ENCODE measurements around the gene MMP10. TPM values are rescaled to one million over a fixed set of nuclear protein-coding genes. Genes with fewer than 3 reads are reported as not detected.

MMP10 gene
- total and polyA plus RNA-seq, 2 donors: not detected

- Histone ChIP-seq H3K36me3 (ENCODE audit: insufficient read depth) (no peaks in the 10 kb centered on the region), H3K27ac (ENCODE audit: low read depth) (no peak within 1 kb of the TSS), H3K4me1 (ENCODE audit: insufficient read depth) (no peaks in the 10 kb centered on the region), H3K4me3 (ENCODE audit: low read depth, low read length) (no peak within 1 kb of the TSS)
- DNase-seq (ENCODE audit: extremely low spot score): no peak
- WGBS: 92% methylated on average over 7 of the region's 7 CpGs
Measured at GRCh38 chr11:102798012-102798746, 17.8 kb upstream of the MMP10 start, which contains the start of gene MMP1. Gene MMP1 (minus strand): TSS chr11:102798160. CDS start chr11:102798092, 68 bp downstream.

GRCh38 chr11:102794382-102794781, 14.0 kb upstream of the MMP10 start:
- no peak overlapping the region for H3K27ac ChIP-seq (ENCODE audit: low read depth)
- no peak overlapping the region for H3K4me3 ChIP-seq (ENCODE audit: low read depth, low read length)
- no peaks in the 10 kb centered on the region for H3K36me3 ChIP-seq (ENCODE audit: insufficient read depth)
- no peak for DNase-seq (ENCODE audit: extremely low spot score)
- no peaks in the 10 kb centered on the region for H3K4me1 ChIP-seq (ENCODE audit: insufficient read depth)

- Histone ChIP-seq H3K4me3 (ENCODE audit: low read depth, low read length) (no peak overlapping the region), H3K36me3 (ENCODE audit: insufficient read depth) (no peaks in the 10 kb centered on the region), H3K27ac (ENCODE audit: low read depth) (no peak overlapping the region), H3K4me1 (ENCODE audit: insufficient read depth) (no peaks in the 10 kb centered on the region)
- 53% methylated on average over 6 of the region's 6 CpGs for WGBS
- no peak for DNase-seq (ENCODE audit: extremely low spot score)
Measured at GRCh38 chr11:102793677-102794290, 13.4 kb upstream of the MMP10 start.

GRCh38 chr11:102792604-102793003, 12.2 kb upstream of the MMP10 start:
- 82% methylated on average over 5 of the region's 5 CpGs for WGBS
- Histone ChIP-seq H3K36me3 (ENCODE audit: insufficient read depth) (no peaks in the 10 kb centered on the region), H3K4me1 (ENCODE audit: insufficient read depth) (no peaks in the 10 kb centered on the region), H3K27ac (ENCODE audit: low read depth) (no peak overlapping the region), H3K4me3 (ENCODE audit: low read depth, low read length) (no peak overlapping the region)
- no peak for DNase-seq (ENCODE audit: extremely low spot score)

- 62% methylated on average over 4 of the region's 4 CpGs for WGBS
- no peak for DNase-seq (ENCODE audit: extremely low spot score)
- no peaks in the 10 kb centered on the region for H3K36me3 ChIP-seq (ENCODE audit: insufficient read depth)
- no peak overlapping the region for H3K27ac ChIP-seq (ENCODE audit: low read depth)
- no peak overlapping the region for H3K4me3 ChIP-seq (ENCODE audit: low read depth, low read length)
- H3K4me1 ChIP-seq (ENCODE audit: insufficient read depth): no peaks in the 10 kb centered on the region
Measured at GRCh38 chr11:102791271-102792036, 11.0 kb upstream of the MMP10 start.

DNA sequence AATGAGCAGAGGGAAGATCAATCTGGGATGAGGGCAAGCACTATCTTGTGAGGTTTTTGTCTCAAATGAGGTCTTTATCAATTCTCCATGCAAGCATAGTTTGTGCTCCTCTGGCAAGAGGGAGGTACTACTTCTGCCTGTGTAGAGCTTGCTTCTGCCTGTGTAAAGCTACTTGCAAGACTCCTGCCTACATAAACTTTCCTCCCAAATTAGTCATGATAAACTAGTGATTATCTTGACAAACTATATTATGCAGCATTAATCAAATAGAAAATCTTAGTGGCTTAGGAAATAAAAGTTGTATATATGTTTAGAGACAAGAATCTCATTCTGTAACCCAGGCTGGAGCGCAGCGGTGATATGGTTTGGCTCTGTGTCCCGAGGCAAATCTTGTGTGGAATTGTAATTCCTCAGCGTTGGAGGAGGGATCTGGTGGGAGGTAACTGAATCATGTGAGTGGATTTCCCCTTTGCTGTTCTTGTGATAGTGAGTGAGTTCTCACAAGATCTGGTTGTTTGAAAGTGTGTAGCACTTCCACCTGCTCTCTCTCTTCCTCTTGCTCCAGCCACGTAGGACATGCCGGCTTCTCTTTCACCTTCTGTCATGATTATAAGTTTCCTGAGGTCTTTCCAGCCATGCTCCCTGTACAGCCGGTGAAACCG, 8.0 kb upstream of the MMP10 start:
- Histone ChIP-seq H3K27ac (ENCODE audit: low read depth) (no peak overlapping the region), H3K4me1 (ENCODE audit: insufficient read depth) (no peaks in the 10 kb centered on the region), H3K4me3 (ENCODE audit: low read depth, low read length) (no peak overlapping the region), H3K36me3 (ENCODE audit: insufficient read depth) (no peaks in the 10 kb centered on the region)
- DNase-seq (ENCODE audit: extremely low spot score): no peak
- 46% methylated on average over 8 of the region's 8 CpGs for WGBS

DNA sequence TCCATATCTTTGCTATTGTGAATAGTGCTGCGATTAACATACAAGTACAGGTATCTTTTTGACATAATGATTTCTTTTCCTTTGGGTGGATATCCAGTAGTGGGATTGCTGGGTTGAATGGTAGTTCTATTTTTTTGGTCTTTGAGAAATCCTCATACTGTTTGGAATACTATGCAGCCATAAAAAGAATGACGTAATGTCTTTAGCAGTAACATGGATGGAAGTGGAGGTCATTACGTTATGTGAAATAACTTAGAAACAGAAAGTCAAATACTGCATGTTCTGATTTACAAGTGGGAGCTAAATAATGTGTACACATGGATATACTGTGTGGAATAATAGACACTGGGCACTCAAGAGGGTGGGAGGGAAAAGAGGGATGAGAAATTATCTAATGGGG, 4.0 kb upstream of the MMP10 start:
- DNase-seq (ENCODE audit: extremely low spot score): no peak
- Histone ChIP-seq H3K27ac (ENCODE audit: low read depth) (no peak overlapping the region), H3K4me1 (ENCODE audit: insufficient read depth) (no peaks in the 10 kb centered on the region), H3K36me3 (ENCODE audit: insufficient read depth) (no peaks in the 10 kb centered on the region), H3K4me3 (ENCODE audit: low read depth, low read length) (no peak overlapping the region)
- WGBS: 86% methylated on average over 3 of the region's 3 CpGs

DNA sequence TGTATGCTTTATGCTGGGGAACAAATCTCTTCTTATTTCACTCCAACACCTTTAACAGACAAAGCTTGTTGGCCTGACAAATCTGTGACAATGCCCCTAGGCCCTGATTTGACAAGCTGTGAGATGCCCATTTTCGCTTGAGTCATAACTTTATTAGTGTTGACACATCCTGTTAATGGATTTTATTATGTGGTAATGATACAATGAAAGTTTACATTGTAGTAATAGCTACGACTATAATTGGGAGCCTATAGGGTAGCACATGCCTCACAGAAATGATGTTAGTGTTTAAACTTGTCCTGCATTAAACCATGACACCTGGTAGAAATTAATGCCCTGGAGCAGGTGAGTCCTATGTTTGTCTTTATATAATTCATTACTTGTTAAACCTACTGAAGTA, 3.3 kb upstream of the MMP10 start:
- H3K36me3 ChIP-seq (ENCODE audit: insufficient read depth): no peaks in the 10 kb centered on the region
- H3K4me3 ChIP-seq (ENCODE audit: low read depth, low read length): no peak overlapping the region
- no peak for DNase-seq (ENCODE audit: extremely low spot score)
- H3K4me1 ChIP-seq (ENCODE audit: insufficient read depth): no peaks in the 10 kb centered on the region
- no peak overlapping the region for H3K27ac ChIP-seq (ENCODE audit: low read depth)
- 81% methylated on average over 2 of the region's 2 CpGs for WGBS

DNA sequence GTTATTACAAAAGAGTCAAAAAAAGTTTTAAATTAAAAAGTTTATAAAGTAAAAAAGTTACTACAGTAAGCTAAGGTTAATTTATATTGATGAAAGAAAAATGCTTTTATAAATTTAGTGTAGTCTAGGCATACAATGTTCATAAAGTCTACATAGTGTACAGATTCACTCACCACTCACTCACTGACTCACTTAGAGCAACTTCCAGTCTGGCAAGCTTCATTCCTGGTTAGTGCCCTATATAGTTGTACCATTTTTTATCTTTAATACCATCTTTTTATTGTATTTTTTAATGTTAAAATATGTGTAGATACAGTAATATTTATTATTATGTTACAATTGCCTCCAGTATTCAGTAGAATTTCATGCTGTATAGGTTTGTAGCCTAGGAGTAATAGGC, 2.6 kb upstream of the MMP10 start:
- H3K27ac ChIP-seq (ENCODE audit: low read depth): no peak overlapping the region
- no peaks in the 10 kb centered on the region for H3K36me3 ChIP-seq (ENCODE audit: insufficient read depth)
- DNase-seq (ENCODE audit: extremely low spot score): no peak
- H3K4me1 ChIP-seq (ENCODE audit: insufficient read depth): no peaks in the 10 kb centered on the region
- H3K4me3 ChIP-seq (ENCODE audit: low read depth, low read length): no peak overlapping the region

GRCh38 chr11:102781676-102782075, 1.2 kb upstream of the MMP10 start:
- Histone ChIP-seq H3K36me3 (ENCODE audit: insufficient read depth) (no peaks in the 10 kb centered on the region), H3K4me3 (ENCODE audit: low read depth, low read length) (no peak overlapping the region), H3K4me1 (ENCODE audit: insufficient read depth) (no peaks in the 10 kb centered on the region), H3K27ac (ENCODE audit: low read depth) (no peak overlapping the region)
- WGBS: 95% methylated on average over 2 of the region's 2 CpGs
- no peak for DNase-seq (ENCODE audit: extremely low spot score)

DNA sequence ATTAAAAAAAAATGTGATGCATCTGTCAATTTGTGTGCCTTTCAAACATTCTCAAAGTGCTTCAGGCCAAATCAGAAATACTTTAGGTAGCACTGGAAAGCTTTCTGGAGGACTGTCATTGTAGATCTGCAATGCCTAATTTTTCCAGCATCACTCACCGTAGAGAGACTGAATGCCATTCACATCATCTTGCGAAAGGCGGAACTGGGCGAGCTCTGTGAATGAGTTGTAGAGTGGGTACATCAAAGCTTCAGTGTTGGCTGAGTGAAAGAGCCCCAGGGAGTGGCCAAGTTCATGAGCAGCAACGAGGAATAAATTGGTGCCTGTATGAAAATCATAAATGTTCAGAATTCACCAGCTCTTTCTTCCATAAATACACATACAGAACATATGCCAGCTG, 4.0 kb downstream of the MMP10 start:
- Histone ChIP-seq H3K4me3 (ENCODE audit: low read depth, low read length) (no peak overlapping the region), H3K27ac (ENCODE audit: low read depth) (no peak overlapping the region), H3K36me3 (ENCODE audit: insufficient read depth) (no peaks in the 10 kb centered on the region), H3K4me1 (ENCODE audit: insufficient read depth) (no peaks in the 10 kb centered on the region)
- DNase-seq (ENCODE audit: extremely low spot score): no peak
- whole genome bisulfite sequencing: 87% methylated on average over 5 of the region's 5 CpGs

DNA sequence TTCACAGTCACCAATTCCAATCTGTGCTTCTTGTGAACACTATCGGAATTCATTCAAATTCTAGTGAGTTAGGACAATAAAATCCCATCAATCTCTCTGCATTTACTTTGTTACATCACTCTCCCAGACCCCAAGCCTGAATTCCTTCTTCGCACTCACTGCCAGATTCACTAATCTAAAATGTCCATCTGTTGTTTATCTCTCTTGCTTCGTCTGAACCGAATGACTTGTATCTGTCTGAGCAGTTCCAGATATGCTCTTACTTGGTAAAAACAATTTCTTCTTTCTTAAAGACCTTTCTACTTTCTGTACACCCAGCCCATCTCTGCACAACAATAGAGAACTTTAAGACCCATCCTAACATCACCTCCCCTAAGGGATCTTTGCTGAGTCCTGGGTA, 7.0 kb downstream of the MMP10 start:
- H3K4me1 ChIP-seq (ENCODE audit: insufficient read depth): no peaks in the 10 kb centered on the region
- 45% methylated on average over 4 of the region's 4 CpGs for WGBS
- no peaks in the 10 kb centered on the region for H3K36me3 ChIP-seq (ENCODE audit: insufficient read depth)
- H3K4me3 ChIP-seq (ENCODE audit: low read depth, low read length): no peak overlapping the region
- DNase-seq (ENCODE audit: extremely low spot score): no peak
- H3K27ac ChIP-seq (ENCODE audit: low read depth): no peak overlapping the region

DNA sequence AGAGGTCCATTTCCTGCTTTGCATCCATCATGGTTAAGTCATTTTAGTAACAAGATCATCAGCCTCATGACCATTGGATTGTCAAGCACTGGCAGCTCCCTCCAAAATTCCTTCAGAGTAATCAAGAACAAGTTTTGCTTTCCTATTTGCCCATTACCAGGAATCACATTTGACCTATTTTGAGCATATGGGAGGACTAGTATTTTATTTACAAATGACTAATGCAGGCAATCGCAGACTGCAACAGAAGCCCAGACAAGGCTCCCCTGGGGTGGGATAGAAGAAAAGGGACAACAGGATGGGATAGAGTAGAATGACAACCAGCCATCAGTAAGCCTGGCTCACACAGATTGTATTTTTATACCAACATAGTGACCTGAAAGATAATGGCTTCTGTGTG, 9.1 kb downstream of the MMP10 start:
- Histone ChIP-seq H3K36me3 (ENCODE audit: insufficient read depth) (no peaks in the 10 kb centered on the region), H3K27ac (ENCODE audit: low read depth) (no peak overlapping the region), H3K4me1 (ENCODE audit: insufficient read depth) (no peaks in the 10 kb centered on the region), H3K4me3 (ENCODE audit: low read depth, low read length) (no peak overlapping the region)
- no peak for DNase-seq (ENCODE audit: extremely low spot score)
- WGBS: 54% methylated on average over 1 of the region's 1 CpG

DNA sequence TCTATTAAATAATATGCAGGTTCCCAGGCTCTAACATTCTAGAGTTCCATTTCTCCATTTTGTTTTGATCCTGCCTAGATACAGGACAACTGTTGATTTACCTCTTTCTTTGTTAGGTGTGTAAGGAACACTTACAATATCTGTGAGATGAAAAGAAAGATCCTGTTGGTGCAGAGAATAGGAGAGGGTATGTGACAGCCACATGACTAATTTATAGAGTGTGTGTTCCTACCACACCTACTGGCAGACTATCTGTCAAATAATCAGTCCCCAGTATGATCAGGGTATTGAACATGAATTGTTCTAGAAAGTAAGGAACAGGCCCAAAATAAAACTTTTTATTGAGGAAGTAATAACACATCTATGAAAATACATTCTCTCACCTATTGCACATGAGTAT, 10.2 kb downstream of the MMP10 start:
- H3K4me1 ChIP-seq (ENCODE audit: insufficient read depth): no peaks in the 10 kb centered on the region
- no peak for DNase-seq (ENCODE audit: extremely low spot score)
- H3K27ac ChIP-seq (ENCODE audit: low read depth): no peak overlapping the region
- H3K4me3 ChIP-seq (ENCODE audit: low read depth, low read length): no peak overlapping the region
- H3K36me3 ChIP-seq (ENCODE audit: insufficient read depth): no peaks in the 10 kb centered on the region
